Measurements from ENCODE around the gene DNAH9. TPM values are rescaled to one million over a fixed set of nuclear protein-coding genes. Genes with fewer than 3 reads are reported as not detected.

DNAH9 gene
- total and polyA plus RNA-seq, 2 of the 8 experiments (the other 6 are each of a cell fraction or from before 2014, with no cell fraction given): 0.21 to 0.86 TPM

- no peak for TF ChIP-seq CHD1 (IDR thresholded peaks at IDR 0.05; ENCODE audit: low read depth, low read length)
- no peak for TF ChIP-seq E2F6 (IDR thresholded peaks at IDR 0.05)
- no peak for TF ChIP-seq SRF (IDR thresholded peaks at IDR 0.05; ENCODE audit: low read depth, low read length)
- TF ChIP-seq POLR2A (IDR thresholded peaks at IDR 0.05; ENCODE audit: control extremely low read depth in 1 of 2, low read depth in 2 of 2, low read length in 2 of 2): no peak
- no peak for TF ChIP-seq FOSL1 (IDR thresholded peaks at IDR 0.05; ENCODE audit: insufficient read depth, low read depth, low read length)
- TF ChIP-seq TBP (IDR thresholded peaks at IDR 0.05; ENCODE audit: low read depth, low read length): no peak
- no peak for TF ChIP-seq SP4 (IDR thresholded peaks at IDR 0.05; ENCODE audit: low read length)
- no peak for TF ChIP-seq SP1 (IDR thresholded peaks at IDR 0.05; ENCODE audit: low read depth, low read length)
- TF ChIP-seq BACH1 (IDR thresholded peaks at IDR 0.05; ENCODE audit: low read length): no peak
- no peak for TF ChIP-seq CREB1 (IDR thresholded peaks at IDR 0.05)
- no peak for TF ChIP-seq CTBP2 (IDR thresholded peaks at IDR 0.05; ENCODE audit: borderline replicate concordance, insufficient read depth, insufficient read length, low read length)
- H3K4me1 ChIP-seq (replicated peaks in 1 of 4; ENCODE audit: control insufficient read depth in 3 of 4, insufficient read depth in 4 of 4, low read length in 3 of 4): peaks cover 0 to 3% (median 1%) of the 10 kb centered on the region in 4 experiments; a peak in 3 of 7 replicates
- H3K9ac ChIP-seq (replicated peaks in 1 of 4; ENCODE audit: extremely low read depth in 1 of 4, low read depth in 3 of 4, low read length in 3 of 4): no peak overlapping the region
- no peaks in the 10 kb centered on the region for H3K9me3 ChIP-seq (ENCODE audit: insufficient read depth in 2 of 2, low read depth in 1 of 2, low read length in 1 of 2)
- H2BK12ac ChIP-seq (ENCODE audit: low read depth, low read length): no peak overlapping the region
- no peak overlapping the region for H3K14ac ChIP-seq (ENCODE audit: insufficient read length)
- H3K27ac ChIP-seq (ENCODE audit: low read depth, low read length): no peak overlapping the region
- H3K79me1 ChIP-seq (ENCODE audit: low read depth, low read length): no peaks in the 10 kb centered on the region
- no peak for FAIRE-seq
- no peak overlapping the region for H3K23ac ChIP-seq (ENCODE audit: insufficient read length)
- no peak overlapping the region for H3K4me3 ChIP-seq (ENCODE audit: extremely low read depth in 1 of 4, insufficient read depth in 2 of 4, low read depth in 3 of 4, low read length in 4 of 4)
- no peak overlapping the region for H3K4ac ChIP-seq (replicated peaks; ENCODE audit: insufficient read length, low read depth, low read length)
- H2BK5ac ChIP-seq (ENCODE audit: low read depth, low read length): no peak overlapping the region
- no peak overlapping the region for H2BK120ac ChIP-seq (replicated peaks; ENCODE audit: low read depth, low read length)
- H2AK5ac ChIP-seq (ENCODE audit: low read depth, low read length): no peak overlapping the region
- no peak overlapping the region for H3K18ac ChIP-seq (ENCODE audit: extremely low read depth, low read length)
- no peaks in the 10 kb centered on the region for H3K23me2 ChIP-seq (ENCODE audit: low read depth, low read length)
- no peak overlapping the region for H2BK20ac ChIP-seq (ENCODE audit: low read length)
- H4K20me1 ChIP-seq (replicated peaks in 1 of 2; ENCODE audit: control insufficient read depth in 1 of 2, insufficient read depth in 2 of 2, low read length in 2 of 2): no peaks in the 10 kb centered on the region
- no peaks in the 10 kb centered on the region for H3K79me2 ChIP-seq (ENCODE audit: control insufficient read depth in 1 of 2, insufficient read depth in 2 of 2, low read length in 2 of 2)
- H4K91ac ChIP-seq (replicated peaks; ENCODE audit: insufficient read length, low read length): no peak overlapping the region
- 92% methylated on average over 1 of the region's 1 CpG; no CpG with 5 or more reads in 1 of the 2 experiments for WGBS, 2 experiments (ENCODE audit: extremely low coverage in 1 of 2, insufficient coverage in 1 of 2, insufficient read length in 1 of 2, insufficient replicate concordance in 2 of 2, low coverage in 1 of 2, low lambda C conversion rate in 2 of 2, missing lambda C conversion rate in 1 of 2)
- H3K4me2 ChIP-seq (ENCODE audit: insufficient read depth in 1 of 2, low read depth in 2 of 2, low read length in 2 of 2): no peak overlapping the region
- POLR2A ChIA-PET (ENCODE audit: partially characterized antibody): no interaction called here
- H4K8ac ChIP-seq (ENCODE audit: extremely low read depth, insufficient read depth, low read length): no peak overlapping the region
- no peak overlapping the region for H4K5ac ChIP-seq (ENCODE audit: insufficient read length, low read depth, low read length)
- no peak for DNase-seq (ENCODE audit: low read depth in 1 of 2, low spot score in 2 of 2)
- no peak overlapping the region for H3K56ac ChIP-seq (replicated peaks; ENCODE audit: insufficient read length, low read depth, low read length)
- H3K36me3 ChIP-seq (ENCODE audit: control insufficient read depth in 2 of 4, insufficient read depth in 4 of 4, low read length in 3 of 4): no peaks in the 10 kb centered on the region
- no peak overlapping the region for H2BK15ac ChIP-seq (ENCODE audit: low read length)
- no peak overlapping the region for H2AFZ ChIP-seq (ENCODE audit: low read length)
- H3K27me3 ChIP-seq (replicated peaks in 1 of 4; ENCODE audit: control insufficient read depth in 3 of 4, extremely low read depth in 1 of 4, insufficient read depth in 3 of 4, low read length in 3 of 4): no peaks in the 10 kb centered on the region
- CTCF ChIA-PET (ENCODE audit: partially characterized antibody): no interaction called here
Observed at GRCh38 chr17:11896199-11896598, 297.9 kb downstream of the DNAH9 start.

Data from H1 (cell line).